WTC11 (cell line): ENCODE measurements around the gene TMTC2. TPM values are rescaled to one million over a fixed set of nuclear protein-coding genes. Genes with fewer than 3 reads are reported as not detected.

Experiments used
- ATAC-seq: fragments of 200-7000 bp; cut with Tn5 transposase; 2 replicates; pipeline ENCODE4 v1.10.0; 2021; ENCODE audit warnings: mild to moderate bottlenecking, moderate library complexity
- CTCF ChIA-PET: fragments of 300-600 bp; sonication (Branson Sonifier 250); formaldehyde crosslinking; loops from one replicate; lab custom pipeline; 2021; ENCODE audit warnings: antibody characterized with exemption; lab: Charles Lee
- POLR2A ChIA-PET: fragments of 350-600 bp; sonication (Branson Sonifier 250); formaldehyde crosslinking; loops from one replicate; lab custom pipeline; 2021; ENCODE audit warnings: antibody characterized with exemption; lab: Charles Lee
- DNase-seq: peaks from one replicate; pipeline ENCODE4 v3.0.0; 2021; ENCODE audit warnings: low spot score
- H3K27ac Mint-ChIP-seq: 2 replicates; pipeline ENCODE4 v1.8.0; 2021; ENCODE audit warnings: mixed read lengths
- H3K27me3 Mint-ChIP-seq: 2 replicates; pipeline ENCODE4 v1.8.0; 2021; ENCODE audit warnings: low read depth, mild to moderate bottlenecking, moderate library complexity, mixed read lengths
- H3K36me3 Mint-ChIP-seq: 2 replicates; pipeline ENCODE4 v1.8.0; 2021; ENCODE audit warnings: mixed read lengths
- H3K4me1 Mint-ChIP-seq: 2 replicates; pipeline ENCODE4 v1.8.0; 2022; ENCODE audit warnings: mixed read lengths
- H3K4me3 Mint-ChIP-seq: 2 replicates; pipeline ENCODE4 v1.8.0; 2021; ENCODE audit warnings: mild to moderate bottlenecking, moderate library complexity, mixed read lengths
- H3K9me3 Mint-ChIP-seq: 2 replicates; pipeline ENCODE4 v1.8.0; 2021; ENCODE audit warnings: mixed read lengths
- AR ChIP-seq: fragments of 250-450 bp; sonication (Bioruptor Pico); IDR thresholded peaks from 2 replicates; pipeline ENCODE4 v1.9.0; 2021; ENCODE audit warnings: mild to moderate bottlenecking
- ATF6 ChIP-seq: sonication (generic); formaldehyde crosslinking; IDR thresholded peaks from 2 replicates; pipeline ENCODE4 v1.8.1; 2023; ENCODE audit warnings: mild to moderate bottlenecking, missing genetic modification reagents
- E2F5 ChIP-seq: sonication (generic); formaldehyde crosslinking; IDR thresholded peaks from 2 replicates; pipeline ENCODE4 v1.8.1; 2022; ENCODE audit warnings: mild to moderate bottlenecking, moderate library complexity, missing genetic modification reagents
- ESRRA ChIP-seq: sonication (generic); formaldehyde crosslinking; IDR thresholded peaks from 2 replicates; pipeline ENCODE4 v1.8.1; 2022; ENCODE audit warnings: mild to moderate bottlenecking, missing genetic modification reagents, borderline replicate concordance
- FOXP1 ChIP-seq: sonication (generic); formaldehyde crosslinking; IDR thresholded peaks from 2 replicates; pipeline ENCODE4 v1.8.0; 2022; ENCODE audit warnings: missing genetic modification reagents, mild to moderate bottlenecking, moderate library complexity, borderline replicate concordance
- NR2C2 ChIP-seq: sonication (generic); formaldehyde crosslinking; IDR thresholded peaks from 2 replicates; pipeline ENCODE4 v1.8.0; 2022; ENCODE audit warnings: mild to moderate bottlenecking, missing genetic modification reagents
- PREB ChIP-seq: sonication (generic); formaldehyde crosslinking; IDR thresholded peaks from 2 replicates; pipeline ENCODE4 v1.8.1; 2022; ENCODE audit warnings: mild to moderate bottlenecking, missing genetic modification reagents, moderate library complexity, borderline replicate concordance
- ZNF263 ChIP-seq: sonication (generic); formaldehyde crosslinking; IDR thresholded peaks from 2 replicates; pipeline ENCODE4 v1.8.1; 2022; ENCODE audit warnings: low read depth, mild to moderate bottlenecking, moderate library complexity, missing genetic modification reagents
- ZNF396 ChIP-seq: fragments of 250-450 bp; sonication (Bioruptor Pico); IDR thresholded peaks from 2 replicates; pipeline ENCODE4 v1.8.0; 2021; ENCODE audit warnings: mild to moderate bottlenecking, moderate library complexity, borderline replicate concordance
- total RNA-seq: library from RNA; stranded (reverse); gene quantifications from 3 replicates; pipeline ENCODE4 v1.2.3, GENCODE V29; 2021
- TF ChIP-seq, protein P1 (sequence below): sonication (generic); formaldehyde crosslinking; IDR thresholded peaks from 2 replicates; pipeline ENCODE4 v1.8.0; 2023; ENCODE audit warnings: missing genetic modification reagents, mild to moderate bottlenecking, borderline replicate concordance
- TF ChIP-seq, protein P2 (sequence below): sonication (generic); formaldehyde crosslinking; IDR thresholded peaks from 2 replicates; pipeline ENCODE4 v1.8.0; 2022; ENCODE audit warnings: mild to moderate bottlenecking, missing genetic modification reagents
- TF ChIP-seq, protein P3 (sequence below): sonication (generic); formaldehyde crosslinking; IDR thresholded peaks from 2 replicates; pipeline ENCODE4 v1.8.1; 2022; ENCODE audit warnings: low read depth, mild to moderate bottlenecking, moderate library complexity, missing genetic modification reagents, borderline replicate concordance

The TMTC2 gene
- total RNA-seq, 1 experiment from 2014 or later = 6.4 TPM

GRCh38 chr12:82898441-82898840 lies 211.7 kb downstream of the TMTC2 start:
- no peak for ATAC-seq
- 0 out of 2 replicates have a peak, but pooled peaks cover 2% of the 10 kb centered on the region for H3K4me1 Mint-ChIP-seq

DNA sequence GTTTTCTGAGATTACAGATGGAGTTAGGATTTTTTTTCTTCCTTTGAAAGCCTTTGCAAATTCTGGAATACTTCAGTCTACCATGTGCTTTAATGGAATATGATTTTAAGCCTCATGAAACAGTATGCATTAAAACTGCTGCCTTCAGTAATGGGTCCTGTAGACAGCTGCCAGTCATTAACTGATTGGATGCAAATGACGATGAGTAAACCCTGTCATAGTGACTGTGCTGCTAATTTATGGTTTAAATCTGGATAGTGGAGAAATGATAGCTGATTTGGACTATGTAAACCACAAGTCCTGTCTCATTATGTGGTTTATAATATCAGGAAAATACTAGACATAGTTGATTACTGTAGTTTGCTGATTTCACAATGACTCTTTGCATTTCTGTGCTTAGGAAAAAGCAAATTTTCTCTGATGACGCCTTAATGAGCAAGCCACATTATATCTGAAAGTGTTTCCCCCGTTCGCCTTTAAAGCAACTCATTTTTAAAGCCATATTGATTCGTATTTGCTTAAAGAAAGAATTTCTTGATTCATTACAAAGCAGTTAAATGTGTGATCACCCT lies 217.6 kb downstream of the TMTC2 start:
- Mint-ChIP-seq H3K36me3 (no peaks in the 10 kb centered on the region), H3K9me3 (no peaks in the 10 kb centered on the region), H3K4me3 (no peak overlapping the region), H3K27me3 (no peaks in the 10 kb centered on the region), H3K4me1 (peaks cover 7% of the 10 kb centered on the region), H3K27ac (peak overlapping the region; percentile 25; the same call in 1 of the 2 replicates)
- ChIA-PET POLR2A (no interaction called here), CTCF (no interaction called here)
- ATAC-seq (no peak), DNase-seq (no peak)
- TF ChIP-seq NR2C2 (no peak), ATF6 (CRISPR knock-in tag) (no peak), ZNF263 (CRISPR knock-in tag) (no peak)
- TF ChIP-seq, protein P1, sequence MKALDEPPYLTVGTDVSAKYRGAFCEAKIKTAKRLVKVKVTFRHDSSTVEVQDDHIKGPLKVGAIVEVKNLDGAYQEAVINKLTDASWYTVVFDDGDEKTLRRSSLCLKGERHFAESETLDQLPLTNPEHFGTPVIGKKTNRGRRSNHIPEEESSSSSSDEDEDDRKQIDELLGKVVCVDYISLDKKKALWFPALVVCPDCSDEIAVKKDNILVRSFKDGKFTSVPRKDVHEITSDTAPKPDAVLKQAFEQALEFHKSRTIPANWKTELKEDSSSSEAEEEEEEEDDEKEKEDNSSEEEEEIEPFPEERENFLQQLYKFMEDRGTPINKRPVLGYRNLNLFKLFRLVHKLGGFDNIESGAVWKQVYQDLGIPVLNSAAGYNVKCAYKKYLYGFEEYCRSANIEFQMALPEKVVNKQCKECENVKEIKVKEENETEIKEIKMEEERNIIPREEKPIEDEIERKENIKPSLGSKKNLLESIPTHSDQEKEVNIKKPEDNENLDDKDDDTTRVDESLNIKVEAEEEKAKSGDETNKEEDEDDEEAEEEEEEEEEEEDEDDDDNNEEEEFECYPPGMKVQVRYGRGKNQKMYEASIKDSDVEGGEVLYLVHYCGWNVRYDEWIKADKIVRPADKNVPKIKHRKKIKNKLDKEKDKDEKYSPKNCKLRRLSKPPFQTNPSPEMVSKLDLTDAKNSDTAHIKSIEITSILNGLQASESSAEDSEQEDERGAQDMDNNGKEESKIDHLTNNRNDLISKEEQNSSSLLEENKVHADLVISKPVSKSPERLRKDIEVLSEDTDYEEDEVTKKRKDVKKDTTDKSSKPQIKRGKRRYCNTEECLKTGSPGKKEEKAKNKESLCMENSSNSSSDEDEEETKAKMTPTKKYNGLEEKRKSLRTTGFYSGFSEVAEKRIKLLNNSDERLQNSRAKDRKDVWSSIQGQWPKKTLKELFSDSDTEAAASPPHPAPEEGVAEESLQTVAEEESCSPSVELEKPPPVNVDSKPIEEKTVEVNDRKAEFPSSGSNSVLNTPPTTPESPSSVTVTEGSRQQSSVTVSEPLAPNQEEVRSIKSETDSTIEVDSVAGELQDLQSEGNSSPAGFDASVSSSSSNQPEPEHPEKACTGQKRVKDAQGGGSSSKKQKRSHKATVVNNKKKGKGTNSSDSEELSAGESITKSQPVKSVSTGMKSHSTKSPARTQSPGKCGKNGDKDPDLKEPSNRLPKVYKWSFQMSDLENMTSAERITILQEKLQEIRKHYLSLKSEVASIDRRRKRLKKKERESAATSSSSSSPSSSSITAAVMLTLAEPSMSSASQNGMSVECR (CRISPR knock-in tag) = no peak
- TF ChIP-seq, protein P2, sequence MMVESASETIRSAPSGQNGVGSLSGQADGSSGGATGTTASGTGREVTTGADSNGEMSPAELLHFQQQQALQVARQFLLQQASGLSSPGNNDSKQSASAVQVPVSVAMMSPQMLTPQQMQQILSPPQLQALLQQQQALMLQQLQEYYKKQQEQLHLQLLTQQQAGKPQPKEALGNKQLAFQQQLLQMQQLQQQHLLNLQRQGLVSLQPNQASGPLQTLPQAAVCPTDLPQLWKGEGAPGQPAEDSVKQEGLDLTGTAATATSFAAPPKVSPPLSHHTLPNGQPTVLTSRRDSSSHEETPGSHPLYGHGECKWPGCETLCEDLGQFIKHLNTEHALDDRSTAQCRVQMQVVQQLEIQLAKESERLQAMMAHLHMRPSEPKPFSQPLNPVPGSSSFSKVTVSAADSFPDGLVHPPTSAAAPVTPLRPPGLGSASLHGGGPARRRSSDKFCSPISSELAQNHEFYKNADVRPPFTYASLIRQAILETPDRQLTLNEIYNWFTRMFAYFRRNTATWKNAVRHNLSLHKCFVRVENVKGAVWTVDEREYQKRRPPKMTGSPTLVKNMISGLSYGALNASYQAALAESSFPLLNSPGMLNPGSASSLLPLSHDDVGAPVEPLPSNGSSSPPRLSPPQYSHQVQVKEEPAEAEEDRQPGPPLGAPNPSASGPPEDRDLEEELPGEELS (CRISPR knock-in tag) = no peak

More at GRCh38 chr12:82898441-82898840, 211.7 kb downstream of the TMTC2 start:
- H3K27me3 Mint-ChIP-seq = no peaks in the 10 kb centered on the region
- ChIA-PET POLR2A (no interaction called here), CTCF (no interaction called here)
- TF ChIP-seq ZNF396 (CRISPR knock-in tag) (no peak), FOXP1 (CRISPR knock-in tag) (no peak), AR (CRISPR knock-in tag) (no peak), PREB (no peak), E2F5 (CRISPR knock-in tag) (no peak), ESRRA (CRISPR knock-in tag) (no peak)
- TF ChIP-seq, protein P3, sequence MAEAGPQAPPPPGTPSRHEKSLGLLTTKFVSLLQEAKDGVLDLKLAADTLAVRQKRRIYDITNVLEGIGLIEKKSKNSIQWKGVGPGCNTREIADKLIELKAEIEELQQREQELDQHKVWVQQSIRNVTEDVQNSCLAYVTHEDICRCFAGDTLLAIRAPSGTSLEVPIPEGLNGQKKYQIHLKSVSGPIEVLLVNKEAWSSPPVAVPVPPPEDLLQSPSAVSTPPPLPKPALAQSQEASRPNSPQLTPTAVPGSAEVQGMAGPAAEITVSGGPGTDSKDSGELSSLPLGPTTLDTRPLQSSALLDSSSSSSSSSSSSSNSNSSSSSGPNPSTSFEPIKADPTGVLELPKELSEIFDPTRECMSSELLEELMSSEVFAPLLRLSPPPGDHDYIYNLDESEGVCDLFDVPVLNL = no peak
- no peak overlapping the region for H3K4me3 Mint-ChIP-seq
- H3K27ac Mint-ChIP-seq = no peak overlapping the region
- DNase-seq = no peak
- no peaks in the 10 kb centered on the region for H3K9me3 Mint-ChIP-seq
- H3K36me3 Mint-ChIP-seq = no peaks in the 10 kb centered on the region
